MM.1S (cell line): ENCODE data around the gene ADGRL3.

Experiments used
- DNase-seq: peaks from one replicate; pipeline ENCODE4 v3.0.0-alpha.2; 2015
- H2AFZ ChIP-seq: fragments of 300-600 bp; sonication (generic); 2 replicates; pipeline ENCODE4 v1.6.0; 2016; ENCODE audit warnings: antibody characterized with exemption, low read length
- H3F3A ChIP-seq: fragments of 300-600 bp; sonication (generic); 2 replicates; pipeline ENCODE4 v1.6.1; 2016; ENCODE audit warnings: mild to moderate bottlenecking, antibody characterized with exemption, low read length, moderate library complexity, mixed read lengths; ENCODE audit not compliant: insufficient read depth
- H3K27ac ChIP-seq: fragments of 300-600 bp; sonication (generic); 2 replicates; pipeline ENCODE4 v1.5.1; 2016; ENCODE audit warnings: mild to moderate bottlenecking, low read length
- H3K27me3 ChIP-seq: fragments of 300-600 bp; sonication (generic); replicated peaks from 2 replicates; pipeline ENCODE4 v1.6.0; 2016; ENCODE audit warnings: low read length; ENCODE audit not compliant: insufficient read depth
- H3K36me3 ChIP-seq: fragments of 300-600 bp; sonication (generic); replicated peaks from 2 replicates; pipeline ENCODE4 v1.6.1; 2016; ENCODE audit warnings: mild to moderate bottlenecking, low read length, mixed read lengths; ENCODE audit not compliant: insufficient read depth
- H3K4me1 ChIP-seq: fragments of 300-600 bp; sonication (generic); 2 replicates; pipeline ENCODE4 v1.6.1; 2016; ENCODE audit warnings: low read length, mixed read lengths
- H3K4me2 ChIP-seq: fragments of 300-600 bp; sonication (generic); 2 replicates; pipeline ENCODE4 v1.6.0; 2016; ENCODE audit warnings: low read depth, low read length
- H3K4me3 ChIP-seq: fragments of 300-600 bp; sonication (generic); 2 replicates; pipeline ENCODE4 v1.5.1; 2016; ENCODE audit warnings: low read length, mixed read lengths
- H3K79me2 ChIP-seq: fragments of 300-600 bp; sonication (generic); 2 replicates; pipeline ENCODE4 v1.6.1; 2016; ENCODE audit warnings: mixed run types, low read length, mixed read lengths
- H3K9ac ChIP-seq: fragments of 300-600 bp; sonication (generic); 2 replicates; pipeline ENCODE4 v1.6.1; 2016; ENCODE audit warnings: low read length, mixed read lengths
- H3K9me2 ChIP-seq: fragments of 300-600 bp; sonication (generic); replicated peaks from 2 replicates; pipeline ENCODE4 v1.6.1; 2016; ENCODE audit warnings: mild to moderate bottlenecking, low read length, mixed read lengths; ENCODE audit not compliant: insufficient read depth
- H3K9me3 ChIP-seq: fragments of 300-600 bp; sonication (generic); replicated peaks from 2 replicates; pipeline ENCODE4 v1.6.1; 2016; ENCODE audit warnings: mild to moderate bottlenecking, low read length, mixed read lengths; ENCODE audit not compliant: insufficient read depth
- H4K20me1 ChIP-seq: fragments of 300-600 bp; sonication (generic); 2 replicates; pipeline ENCODE4 v1.6.1; 2016; ENCODE audit warnings: mild to moderate bottlenecking, low read length, moderate library complexity, mixed read lengths; ENCODE audit not compliant: insufficient read depth
- CTCF ChIP-seq: fragments of 300-600 bp; sonication (generic); IDR thresholded peaks from 2 replicates; pipeline ENCODE4 v1.5.1; 2016; ENCODE audit warnings: antibody characterized with exemption, low read length, mixed read lengths
- EZH2 ChIP-seq: fragments of 300-600 bp; sonication (generic); optimal IDR thresholded peaks from 2 replicates; pipeline ENCODE3; 2017; ENCODE audit warnings: low read depth, mild to moderate bottlenecking, antibody characterized with exemption, low read length, mixed read lengths
- EZH2phosphoT487 ChIP-seq: fragments of 300-600 bp; sonication (generic); IDR thresholded peaks from 2 replicates; pipeline ENCODE4 v1.6.1; 2018; ENCODE audit warnings: antibody characterized with exemption, low read length

ADGRL3 gene

GRCh38 chr4:61397174-61397573 is 197.0 kb downstream of the ADGRL3 start:
- Histone ChIP-seq H3K9me3 (no peaks in the 10 kb centered on the region), H3K4me1 (no peaks in the 10 kb centered on the region), H4K20me1 (no peaks in the 10 kb centered on the region), H3K9me2 (no peaks in the 10 kb centered on the region), H3K79me2 (no peaks in the 10 kb centered on the region), H3K4me3 (no peak overlapping the region), H3K36me3 (no peaks in the 10 kb centered on the region), H3K9ac (no peak overlapping the region), H3K4me2 (no peak overlapping the region), H2AFZ (no peak overlapping the region), H3K27ac (no peak overlapping the region), H3K27me3 (no peaks in the 10 kb centered on the region), H3F3A (no peaks in the 10 kb centered on the region)
- TF ChIP-seq EZH2phosphoT487 (no peak), CTCF (no peak), EZH2 (no peak)
- DNase-seq = no peak

GRCh38 chr4:61400439-61401038 is 200.4 kb downstream of the ADGRL3 start:
- Histone ChIP-seq H3K79me2 (no peaks in the 10 kb centered on the region), H3K36me3 (no peaks in the 10 kb centered on the region), H3K9me3 (no peaks in the 10 kb centered on the region), H4K20me1 (no peaks in the 10 kb centered on the region), H3K9me2 (no peaks in the 10 kb centered on the region), H3K4me2 (no peak overlapping the region), H3K27ac (no peak overlapping the region), H3K4me3 (no peak overlapping the region), H3K27me3 (no peaks in the 10 kb centered on the region), H3K9ac (no peak overlapping the region), H3F3A (no peaks in the 10 kb centered on the region), H2AFZ (no peak overlapping the region), H3K4me1 (no peaks in the 10 kb centered on the region)
- TF ChIP-seq EZH2 (no peak), EZH2phosphoT487 (no peak), CTCF (no peak)
- DNase-seq = no peak

- no peak overlapping the region for H3K4me3 ChIP-seq
- no peak overlapping the region for H3K9ac ChIP-seq
- no peaks in the 10 kb centered on the region for H3K79me2 ChIP-seq
- TF ChIP-seq EZH2 (no peak), CTCF (no peak), EZH2phosphoT487 (no peak)
- H3K27ac ChIP-seq = no peak overlapping the region
- H3F3A ChIP-seq = no peaks in the 10 kb centered on the region
- no peak for DNase-seq
- H3K4me1 ChIP-seq = no peaks in the 10 kb centered on the region
- no peak overlapping the region for H2AFZ ChIP-seq
- H3K4me2 ChIP-seq = no peak overlapping the region
- H3K9me2 ChIP-seq = no peaks in the 10 kb centered on the region
- H3K36me3 ChIP-seq = no peaks in the 10 kb centered on the region
- no peaks in the 10 kb centered on the region for H3K9me3 ChIP-seq
- H3K27me3 ChIP-seq = no peaks in the 10 kb centered on the region
- no peaks in the 10 kb centered on the region for H4K20me1 ChIP-seq
Observed at GRCh38 chr4:61401771-61402170, 201.6 kb downstream of the ADGRL3 start.
